Left kidney (tissue), 2 donors: ENCODE data around the gene CD69. TPM values are rescaled to one million over a fixed set of nuclear protein-coding genes. Genes with fewer than 3 reads are reported as not detected.

Experiments used
- DNase-seq: peaks from one replicate; pipeline ENCODE4 v3.0.0-alpha.2; 2013
- polyA plus RNA-seq: library from polyadenylated mRNA; unstranded; fragments of 120-200 nt; gene quantifications from one replicate; pipeline ENCODE4 v1.2.1, GENCODE V29; 2013; ENCODE audit not compliant: insufficient read length

Gene CD69
- polyA plus RNA-seq, 1 donor, result 1.3 TPM

DNA sequence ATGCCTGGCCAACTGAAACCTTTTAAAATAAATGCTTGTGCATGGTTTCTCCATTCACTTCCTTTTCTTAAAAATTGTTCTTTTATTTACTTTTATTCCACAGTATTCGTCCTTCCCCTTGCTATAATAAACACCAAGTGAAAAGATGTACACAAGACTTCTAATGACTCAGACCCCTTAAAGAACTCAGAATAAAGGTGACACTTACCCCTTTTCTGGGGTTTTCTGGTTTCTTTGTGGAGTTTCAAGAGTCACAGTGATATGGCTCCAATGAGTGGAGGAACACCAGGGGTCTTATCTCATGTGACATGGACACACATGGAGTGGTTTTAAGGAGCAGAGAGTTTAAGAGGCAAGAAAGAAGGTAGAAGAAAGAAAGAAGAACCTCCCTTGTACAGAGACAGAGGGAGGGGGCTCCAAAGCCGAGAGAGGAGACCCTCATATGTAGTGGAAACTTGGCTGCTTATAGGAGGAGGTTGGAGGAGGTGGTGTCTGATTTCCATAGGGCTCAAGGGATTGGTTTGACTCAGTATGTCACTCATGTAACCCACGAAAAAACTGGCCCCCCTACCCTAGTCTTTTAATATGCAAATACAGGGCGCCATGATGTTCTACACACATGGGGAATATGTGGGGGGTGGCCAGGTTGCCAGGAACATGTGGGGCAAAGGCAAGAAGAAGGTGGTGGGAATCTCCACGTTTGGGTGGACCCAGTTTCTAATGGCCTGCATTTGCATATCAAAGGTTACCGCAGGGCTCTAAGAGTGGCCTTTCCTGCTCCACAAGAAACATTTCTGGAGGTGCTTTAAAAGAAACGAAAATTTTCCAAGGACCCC is 22.1 kb upstream of the CD69 start:
- DNase-seq, result no peak

DNA sequence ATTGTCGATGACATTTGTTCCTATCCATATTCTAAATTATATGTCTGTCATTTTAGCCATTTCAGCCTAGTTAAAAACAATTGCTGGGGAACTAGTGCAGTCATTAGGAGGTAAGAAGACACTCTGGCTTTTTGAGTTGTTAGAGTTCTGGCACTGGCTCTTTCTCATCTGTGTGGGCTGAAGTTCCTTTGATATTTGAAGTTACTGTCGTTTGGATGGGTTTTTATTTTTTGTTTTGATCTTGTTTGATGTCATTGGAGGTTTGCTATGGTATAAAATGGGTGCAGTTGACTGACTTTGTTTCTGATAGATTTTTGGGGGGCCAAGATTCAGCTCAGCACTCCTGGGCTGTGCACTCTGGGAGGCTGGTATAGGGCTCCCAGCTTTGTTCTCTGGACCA is 20.7 kb upstream of the CD69 start:
- DNase-seq, result no peak

- DNase-seq, result no peak
Observed at GRCh38 chr12:9779209-9779608, 18.5 kb upstream of the CD69 start.

DNA sequence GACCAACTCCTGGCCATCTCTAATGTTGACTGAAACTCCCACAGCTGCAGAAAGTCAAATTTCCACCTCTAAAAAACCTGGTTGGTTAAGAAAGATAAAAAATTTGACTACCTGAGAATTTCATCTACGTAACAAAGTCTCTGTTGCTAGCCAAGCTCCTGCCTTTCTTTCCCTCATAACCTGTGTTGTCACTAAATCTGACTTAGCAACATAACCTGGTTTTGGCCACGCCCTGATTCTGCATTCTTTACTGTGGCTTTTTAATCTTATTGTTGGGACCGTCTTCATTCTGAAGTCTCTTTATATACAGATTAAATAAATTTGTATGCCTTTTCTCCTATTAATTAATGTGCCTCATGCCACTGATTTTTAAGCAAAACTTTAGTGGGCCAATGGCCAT is 16.1 kb upstream of the CD69 start:
- DNase-seq, result no peak

GRCh38 chr12:9773216-9773877 is 12.6 kb upstream of the CD69 start:
- no peak for DNase-seq

GRCh38 chr12:9763025-9763424 is 2.3 kb upstream of the CD69 start:
- no peak for DNase-seq

- no peak for DNase-seq
Observed at GRCh38 chr12:9762369-9762768, 1.7 kb upstream of the CD69 start.

DNA sequence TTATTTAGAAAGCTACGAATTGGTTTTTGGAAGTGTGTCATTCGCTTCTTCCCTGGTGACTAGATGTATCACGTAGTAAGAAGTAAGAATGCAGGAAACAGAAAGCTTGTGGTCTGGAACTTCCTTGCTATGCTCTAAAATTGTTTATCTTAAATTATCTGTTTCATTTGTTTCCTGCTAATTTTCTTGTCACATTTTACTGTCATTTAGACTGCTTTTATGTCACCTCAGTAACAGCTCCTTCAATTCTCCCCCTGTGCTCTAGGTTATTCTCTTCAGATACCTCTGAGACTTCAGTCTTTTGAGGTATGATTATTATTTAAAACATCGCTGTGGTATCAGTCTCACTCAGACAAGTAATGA is 699 bp upstream of the CD69 start:
- DNase-seq, result no peak

DNA sequence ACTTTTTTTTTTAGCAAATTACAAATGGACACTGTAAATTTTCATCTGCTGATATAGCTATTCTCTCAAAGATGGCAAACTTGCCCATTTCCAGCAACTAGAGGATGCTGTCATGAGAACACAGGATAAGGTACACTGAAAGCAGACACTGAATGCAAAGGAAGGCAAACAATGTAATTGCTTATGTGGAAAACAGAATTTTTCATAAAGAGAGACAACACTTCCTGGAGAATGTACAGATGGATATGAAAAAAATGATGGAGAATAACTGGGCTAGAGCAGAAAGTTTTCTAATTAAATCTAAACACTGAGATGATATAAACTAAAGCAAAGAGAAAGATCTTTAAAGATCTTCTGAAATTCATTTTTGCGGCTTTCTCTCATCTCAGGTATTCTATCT is 581 bp downstream of the CD69 start:
- no peak for DNase-seq

- no peak for DNase-seq
Observed at GRCh38 chr12:9759694-9760093, 1.0 kb downstream of the CD69 start.

- DNase-seq, result no peak
Observed at GRCh38 chr12:9758119-9758518, 2.6 kb downstream of the CD69 start.

DNA sequence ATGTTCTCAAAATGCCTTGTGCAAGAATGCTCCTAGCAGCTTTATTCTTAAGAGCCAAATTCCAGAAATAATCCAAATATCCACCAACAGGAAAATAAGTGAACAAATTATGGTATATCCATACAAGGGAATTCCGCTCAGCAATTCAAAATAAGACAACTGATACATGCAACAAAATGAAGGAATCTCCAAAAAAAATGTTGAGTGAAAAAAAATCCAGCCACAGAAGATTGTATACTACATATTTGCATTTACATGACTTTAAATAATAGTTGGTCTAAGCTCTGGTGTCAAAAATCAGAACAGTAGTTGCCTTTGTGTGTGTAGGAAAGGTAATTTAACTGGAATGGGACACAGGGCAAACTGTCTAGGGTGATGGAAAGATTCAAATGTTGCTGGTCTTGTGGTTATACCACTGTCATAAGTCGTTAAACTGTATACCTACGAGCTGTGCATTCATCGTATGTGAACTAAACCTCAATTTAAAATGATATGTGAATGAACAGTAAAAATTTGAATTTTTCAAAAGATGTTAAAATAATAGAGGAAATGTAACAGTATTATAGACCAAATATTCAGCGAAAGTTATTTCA is 3.2 kb downstream of the CD69 start:
- no peak for DNase-seq

GRCh38 chr12:9756706-9757105 is 4.0 kb downstream of the CD69 start:
- DNase-seq, result no peak

DNA sequence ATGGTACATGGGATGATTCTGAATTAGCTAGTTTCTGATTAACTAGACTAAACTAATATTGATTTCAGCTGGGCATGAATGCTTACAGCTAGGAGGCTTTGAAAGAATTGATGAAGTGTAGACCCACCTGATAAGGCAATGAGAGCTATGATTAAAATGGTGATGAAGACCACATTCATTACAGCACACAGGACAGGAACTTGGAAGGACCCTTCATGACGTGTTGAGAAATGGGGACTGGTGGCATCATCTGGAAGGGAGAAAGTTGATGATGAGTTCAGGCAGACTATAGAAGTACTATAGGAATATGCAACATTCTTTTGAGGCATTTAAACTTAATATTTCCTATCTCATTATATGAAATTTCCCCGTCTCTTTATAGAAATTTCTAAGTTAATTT is 4.5 kb downstream of the CD69 start:
- no peak for DNase-seq

- DNase-seq, result no peak
Observed at GRCh38 chr12:9755567-9755966, 5.1 kb downstream of the CD69 start.

- DNase-seq, result no peak
Observed at GRCh38 chr12:9755035-9755434, 5.7 kb downstream of the CD69 start.

DNA sequence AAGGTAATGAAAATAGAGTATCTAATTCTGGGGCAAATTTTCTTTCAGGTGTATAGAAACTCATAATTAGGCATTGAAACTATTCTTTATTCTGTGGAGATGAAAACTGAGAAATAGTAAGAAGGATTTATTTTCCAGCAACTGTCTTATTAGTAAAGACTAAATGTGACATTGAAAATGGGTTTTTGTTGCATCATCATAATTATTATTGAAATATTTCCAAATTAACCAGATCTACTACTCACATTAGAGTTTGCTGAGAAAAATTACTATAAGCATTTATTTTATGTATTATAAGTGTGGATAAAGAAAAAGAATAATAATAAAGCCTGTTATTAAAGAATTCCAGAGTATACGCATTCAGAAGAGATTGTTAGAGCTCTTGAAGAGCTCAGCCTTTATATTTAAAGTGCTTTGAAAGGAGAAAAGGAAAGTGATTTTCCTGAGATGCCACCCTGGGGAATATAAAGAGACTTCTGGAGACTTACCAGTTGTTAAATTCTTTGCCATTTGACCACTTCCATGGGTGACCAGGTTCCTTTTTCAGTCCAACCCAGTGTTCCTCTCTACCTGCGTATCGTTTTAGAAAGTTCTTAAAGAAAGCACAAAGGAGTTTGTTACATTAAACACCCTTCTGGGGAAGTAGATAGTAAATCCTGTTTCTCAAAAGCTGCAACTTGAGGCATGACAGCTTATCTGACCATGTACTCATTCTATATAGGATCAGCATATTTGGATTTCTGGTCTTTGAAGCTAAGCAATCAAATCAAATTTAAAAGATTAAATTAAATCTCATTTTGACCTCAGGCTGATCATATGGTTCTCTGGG is 6.4 kb downstream of the CD69 start:
- no peak for DNase-seq

DNA sequence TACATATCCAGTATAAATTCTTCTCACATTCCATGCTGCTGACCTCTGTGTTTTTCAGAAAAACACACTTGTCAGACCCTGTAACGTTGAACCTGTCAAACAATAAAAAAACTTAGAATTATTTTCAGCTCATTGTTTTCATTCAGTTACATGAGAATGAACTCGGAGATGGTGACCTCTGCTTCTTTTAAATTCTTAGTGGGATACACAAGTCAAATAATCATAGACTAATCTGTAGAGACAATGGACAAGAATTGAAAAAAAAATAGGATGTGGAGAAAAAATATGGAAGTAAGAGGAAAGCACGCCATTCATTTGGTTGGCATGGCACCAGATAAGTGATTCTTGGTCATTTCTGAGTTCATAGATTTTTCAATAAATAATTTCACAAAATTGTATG is 7.2 kb downstream of the CD69 start:
- DNase-seq, result no peak

DNA sequence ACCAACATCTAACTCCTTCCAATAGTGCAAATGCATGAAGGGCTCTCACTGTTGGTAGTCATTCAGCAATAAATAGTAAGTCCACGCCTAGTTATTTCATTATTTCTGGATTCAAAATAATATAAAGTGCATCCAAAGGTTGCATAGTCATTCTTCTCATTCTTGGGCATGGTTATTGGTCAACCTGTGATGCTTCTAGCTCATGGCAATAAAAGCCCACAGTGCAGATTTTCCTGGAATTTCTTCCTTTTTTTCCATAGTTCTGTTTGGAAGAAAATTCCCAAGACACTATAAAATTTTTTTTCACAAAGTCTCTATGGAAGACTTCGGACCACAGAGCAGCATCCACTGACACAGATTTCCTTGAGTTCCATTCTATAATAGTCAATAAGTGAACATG is 7.6 kb downstream of the CD69 start:
- no peak for DNase-seq

DNA sequence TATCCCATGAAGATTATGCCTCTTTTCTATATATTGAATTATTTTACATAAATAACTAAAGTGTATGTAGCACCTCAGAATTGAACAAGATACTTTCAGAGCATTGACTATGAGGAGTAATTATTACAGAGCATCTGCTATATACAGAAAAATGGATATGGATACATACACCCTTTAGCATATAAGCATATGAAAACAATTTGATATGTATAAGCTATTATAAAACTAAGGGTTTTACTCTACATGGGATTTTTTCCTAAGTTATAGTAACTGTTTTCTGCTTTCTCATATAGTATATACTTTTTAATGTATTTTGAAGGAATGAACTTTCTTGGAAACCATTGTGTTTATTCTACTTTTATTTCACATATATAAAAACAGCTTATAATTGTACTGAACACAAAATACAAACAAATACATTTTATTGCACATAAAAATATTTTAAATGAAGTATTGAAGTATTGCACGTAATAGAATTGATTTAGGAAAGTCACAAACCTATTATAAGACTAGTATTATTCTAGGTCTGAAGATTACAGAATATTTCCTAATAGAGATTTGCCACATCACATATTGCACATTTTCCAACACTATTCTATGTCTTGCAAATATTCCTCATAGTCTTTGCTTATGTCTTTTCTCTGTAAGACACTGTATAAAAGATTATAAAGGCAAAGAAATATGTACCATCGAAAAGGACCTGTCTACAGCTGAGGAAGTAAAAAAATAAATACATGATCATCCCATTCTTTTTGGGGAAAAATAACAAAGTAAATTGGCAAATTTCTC is 8.4 kb downstream of the CD69 start:
- DNase-seq, result no peak

GRCh38 chr12:9751204-9752144 is 9.2 kb downstream of the CD69 start:
- no peak for DNase-seq
